AG08395 (cell line): Measurements from ENCODE around the gene HPGD.

ENCODE experiments used
- DNase-seq: peaks from one replicate; pipeline ENCODE4 v3.0.0; 2012; ENCODE audit warnings: mixed read lengths, low spot score

The HPGD gene

DNA sequence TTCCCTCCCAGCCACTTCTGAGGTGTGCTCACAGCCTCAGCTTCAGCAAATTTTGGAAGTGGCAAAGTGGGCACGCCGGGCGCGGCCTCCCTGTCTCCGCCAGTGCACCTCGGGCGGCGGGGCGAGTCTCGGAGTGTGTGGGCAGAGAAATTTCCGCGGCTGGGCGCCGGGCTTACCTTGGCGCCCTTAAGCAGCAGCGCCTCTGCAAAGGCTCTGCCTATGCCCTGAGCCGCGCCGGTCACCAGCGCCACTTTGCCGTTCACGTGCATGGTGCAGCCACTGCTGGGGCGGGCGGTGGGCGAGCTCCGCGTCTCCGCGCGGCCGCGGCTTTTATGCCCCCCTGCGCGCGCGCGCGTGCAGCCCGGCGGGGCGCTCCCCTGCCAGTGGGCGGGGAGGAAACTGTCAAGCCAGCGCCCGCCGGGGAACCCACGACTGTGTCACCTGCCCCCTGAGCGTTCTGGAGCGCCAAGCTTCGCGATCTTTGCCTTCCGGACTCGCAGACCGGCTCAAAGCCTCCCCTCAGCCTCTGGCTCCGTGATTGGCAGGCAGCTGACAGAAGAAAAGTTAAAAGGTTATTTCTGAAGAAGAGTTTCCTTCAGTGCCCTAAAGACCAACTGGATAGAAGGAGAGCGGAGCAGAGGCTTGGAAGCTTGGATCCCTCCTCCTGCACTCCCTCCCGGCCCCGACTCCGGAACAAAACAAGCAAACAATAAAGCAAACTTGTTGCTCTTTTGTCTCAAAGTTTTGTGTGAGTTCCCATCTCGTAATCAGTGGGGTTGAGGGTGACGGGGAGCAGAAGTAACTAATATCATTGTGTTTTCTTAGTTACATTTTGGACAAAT lies at the start of gene HPGD:
HPGD (minus strand) TSS at position 306 of the 842 bp plus-strand sequence; CDS start at position 269, 37 bp downstream.
- no peak for DNase-seq

DNA sequence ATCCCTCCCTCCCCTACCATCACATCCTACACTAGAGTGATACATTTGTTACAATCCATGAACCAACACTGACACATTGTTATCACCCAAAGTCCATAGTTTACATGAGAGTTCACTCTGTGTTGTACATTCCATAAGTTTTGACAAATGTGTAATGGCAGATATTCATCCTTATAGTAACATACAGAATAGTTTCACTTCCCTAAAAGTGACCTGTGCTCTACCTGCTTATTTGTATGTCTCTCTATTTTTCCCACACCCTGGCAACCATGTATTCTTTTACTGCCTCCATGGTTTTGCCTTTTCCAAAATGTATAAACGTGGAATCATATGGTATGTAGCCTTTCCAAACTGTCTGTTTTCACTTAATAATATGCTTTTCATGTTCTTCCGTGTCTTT lies 42.2 kb upstream of the HPGD start:
- no peak for DNase-seq

DNA sequence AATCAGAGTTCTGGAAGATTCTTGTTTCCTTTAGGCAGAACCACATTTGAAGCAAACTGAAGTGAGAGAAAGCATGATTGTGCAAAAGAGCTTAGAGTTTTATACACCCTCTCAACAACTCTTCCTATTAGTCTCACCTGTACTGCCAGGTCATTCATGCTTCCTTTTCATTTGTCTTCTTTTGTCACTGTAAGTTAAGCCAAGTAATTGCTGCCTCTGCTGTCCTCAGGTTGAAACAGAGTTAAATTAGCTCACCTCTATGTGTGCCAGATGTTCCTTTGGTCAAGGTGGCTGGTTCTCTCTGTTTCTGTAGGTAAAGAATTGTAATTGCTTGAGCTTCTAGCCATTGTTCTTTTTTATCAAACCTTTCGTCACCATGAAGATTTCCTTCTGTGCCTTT lies 41.1 kb upstream of the HPGD start:
- DNase-seq = no peak

DNA sequence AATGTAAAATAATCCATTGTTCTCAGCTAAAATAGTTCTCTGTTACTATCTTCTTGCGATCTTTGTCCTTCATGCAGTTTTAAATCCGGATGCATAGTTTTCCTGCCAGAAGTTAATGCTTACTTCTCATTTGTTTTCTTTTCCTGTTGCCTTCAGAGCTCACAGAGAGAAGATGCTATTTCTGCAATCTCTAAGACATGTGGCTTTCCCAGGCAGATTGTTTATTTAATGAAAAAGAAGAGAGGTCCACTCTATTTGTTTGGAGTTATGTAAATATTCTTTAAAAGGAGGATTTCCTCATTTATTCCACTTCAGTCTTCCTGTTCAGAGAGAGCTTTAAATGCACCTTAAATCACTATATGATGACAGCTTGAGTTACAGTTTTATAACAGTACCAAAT lies 39.3 kb upstream of the HPGD start:
- DNase-seq = no peak

DNA sequence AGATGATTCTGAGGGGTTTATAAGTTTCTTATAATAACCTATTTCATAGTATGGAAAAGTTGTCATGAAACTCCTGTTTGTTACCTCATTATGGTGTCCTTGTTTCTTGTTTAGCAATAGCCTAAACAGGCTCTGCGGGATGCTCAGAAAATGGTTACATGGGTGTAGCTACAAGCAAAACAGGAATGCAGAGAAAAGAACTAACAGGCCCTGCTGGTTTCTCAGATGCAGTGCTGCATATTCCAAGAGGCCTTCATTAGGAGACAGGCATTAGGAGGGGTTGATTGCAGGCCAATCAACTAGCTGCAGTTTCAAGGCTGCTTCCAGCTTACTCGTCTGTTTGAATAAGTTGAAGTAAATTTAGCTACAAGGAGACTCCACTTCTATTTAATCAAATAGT lies 37.6 kb upstream of the HPGD start:
- no peak for DNase-seq

DNA sequence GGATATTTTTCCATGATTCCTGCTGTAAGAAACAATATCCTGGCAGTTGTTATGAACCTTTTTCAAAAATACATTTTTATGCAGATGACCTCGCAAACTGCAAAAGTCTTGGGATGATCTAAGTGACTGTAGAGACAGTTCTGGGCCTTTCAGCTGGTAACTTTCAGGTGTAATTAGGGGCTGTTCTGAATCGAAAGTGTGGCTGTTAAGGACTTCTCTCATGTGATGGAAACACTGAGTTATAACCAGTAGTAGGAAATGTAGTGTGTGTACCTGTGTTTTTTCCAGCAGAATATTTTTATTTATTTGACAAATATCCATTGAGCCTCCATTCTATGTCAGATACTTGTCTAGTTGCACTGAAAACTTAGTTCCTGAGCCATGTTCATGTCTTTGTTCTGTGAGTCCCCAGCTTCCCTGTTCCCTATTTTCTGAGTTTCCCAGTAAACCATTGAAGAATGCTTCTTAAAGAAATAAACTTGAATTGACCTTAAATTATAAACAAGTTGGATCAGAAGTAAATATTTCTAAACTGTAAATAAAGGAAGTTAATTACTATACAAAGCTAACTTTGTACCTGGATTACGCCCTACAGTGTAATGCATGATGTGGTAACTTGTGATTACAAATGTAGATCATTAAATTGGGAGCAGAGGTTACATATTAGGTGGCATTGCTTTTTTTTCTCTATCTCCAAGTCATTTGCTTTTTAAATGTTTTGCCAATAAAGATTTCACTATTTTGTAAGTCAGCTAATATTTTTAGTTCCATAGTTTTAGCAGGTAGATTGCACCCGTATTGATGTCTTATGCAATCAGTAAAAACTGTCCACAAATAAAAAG lies 33.7 kb upstream of the HPGD start:
- DNase-seq = no peak

DNA sequence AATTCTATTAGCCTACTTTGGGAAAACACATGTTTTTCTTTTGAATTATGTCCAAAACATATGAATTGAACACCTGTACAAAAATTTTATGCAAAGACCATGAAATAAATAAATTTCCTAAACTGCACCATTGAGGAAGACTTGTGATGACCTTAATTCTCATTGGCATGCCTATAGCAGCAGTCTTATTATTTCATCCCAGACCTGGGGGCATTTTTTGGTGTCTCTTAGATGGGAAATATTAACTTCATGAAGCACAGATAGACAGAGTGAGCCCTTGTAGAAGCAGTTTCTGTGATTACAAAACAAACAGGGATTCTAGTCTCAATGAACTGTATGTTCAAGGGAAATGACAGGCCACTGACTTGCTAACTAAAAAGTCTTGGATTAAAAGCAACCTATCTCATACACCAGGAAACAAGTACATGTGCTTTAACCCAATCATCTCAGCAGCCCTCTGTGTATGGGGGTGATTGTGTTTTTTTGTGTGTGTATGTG lies 32.0 kb upstream of the HPGD start:
- DNase-seq = no peak

DNA sequence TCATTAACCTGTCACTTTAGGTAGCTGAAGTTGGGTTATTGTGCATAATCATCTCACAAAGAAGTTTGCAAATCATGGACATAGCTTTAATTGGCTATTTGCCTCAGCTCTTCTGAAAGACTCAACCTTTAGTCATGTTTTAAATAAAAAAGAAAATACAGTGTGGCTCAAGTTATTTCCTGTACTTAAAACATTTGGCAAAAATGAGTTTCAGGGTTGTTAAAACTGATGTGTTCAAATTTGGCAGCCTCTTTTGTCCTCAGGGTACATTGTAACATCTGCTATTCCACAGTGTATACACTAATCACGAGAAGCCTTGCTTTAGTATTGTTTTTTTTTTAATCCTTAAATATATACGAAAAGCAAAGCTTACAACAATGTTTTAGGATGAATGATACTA lies 31.5 kb upstream of the HPGD start:
- peak; percentile 21 for DNase-seq

DNA sequence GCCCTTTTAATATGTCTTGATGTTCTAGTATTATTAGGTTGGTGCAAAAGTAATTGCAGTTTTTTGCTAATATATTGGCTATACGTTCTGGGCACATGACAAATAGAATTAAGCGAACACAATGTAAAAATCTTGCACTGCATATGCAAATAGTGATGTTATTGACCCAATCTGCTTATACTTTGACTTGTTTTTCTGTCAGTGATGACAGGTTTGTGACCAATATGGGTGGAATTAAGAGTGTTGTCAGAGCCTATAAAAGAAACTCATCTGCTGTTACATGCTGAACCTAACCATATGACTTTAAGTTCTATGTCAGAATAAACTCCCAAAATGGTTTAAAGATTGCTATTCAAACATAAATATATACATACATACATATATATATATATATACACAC lies 30.7 kb upstream of the HPGD start:
- DNase-seq = no peak

DNA sequence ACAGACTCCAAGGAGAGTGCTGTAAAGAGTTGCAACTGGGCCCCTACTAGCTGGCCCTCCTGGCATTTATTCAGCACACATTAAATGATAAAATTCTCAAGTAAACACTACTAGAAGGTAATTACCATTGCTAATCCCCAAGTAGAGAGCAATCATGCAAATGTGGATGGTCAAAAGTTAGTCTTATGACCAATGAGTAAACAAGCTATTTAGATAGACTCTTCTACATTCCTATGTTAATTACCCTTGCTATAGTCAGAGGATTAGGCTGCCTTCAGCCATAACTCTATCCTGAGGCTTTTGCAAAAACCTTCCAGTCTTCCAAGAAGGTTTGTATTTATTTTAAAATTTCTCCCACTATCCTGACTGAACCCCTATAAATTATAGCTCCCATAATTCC lies 28.3 kb upstream of the HPGD start:
- no peak for DNase-seq

DNA sequence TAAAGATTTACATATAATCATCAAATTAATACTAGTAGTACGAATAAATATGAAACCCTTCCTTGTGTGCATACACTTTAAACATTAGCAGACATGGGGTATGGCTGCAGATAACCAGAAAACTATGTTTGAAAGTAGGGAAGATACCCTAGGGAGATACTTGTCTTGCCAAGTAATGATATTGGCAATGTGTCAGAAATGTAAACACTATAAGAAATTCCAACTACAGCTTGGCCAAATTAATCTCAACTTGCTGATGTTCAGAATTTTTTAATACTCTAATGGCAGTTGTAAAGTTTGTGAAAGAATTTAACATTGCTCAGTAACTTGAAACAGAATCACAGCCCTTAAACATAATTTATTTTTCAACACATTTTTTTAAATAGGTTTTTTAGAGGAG lies 27.4 kb upstream of the HPGD start:
- no peak for DNase-seq

DNA sequence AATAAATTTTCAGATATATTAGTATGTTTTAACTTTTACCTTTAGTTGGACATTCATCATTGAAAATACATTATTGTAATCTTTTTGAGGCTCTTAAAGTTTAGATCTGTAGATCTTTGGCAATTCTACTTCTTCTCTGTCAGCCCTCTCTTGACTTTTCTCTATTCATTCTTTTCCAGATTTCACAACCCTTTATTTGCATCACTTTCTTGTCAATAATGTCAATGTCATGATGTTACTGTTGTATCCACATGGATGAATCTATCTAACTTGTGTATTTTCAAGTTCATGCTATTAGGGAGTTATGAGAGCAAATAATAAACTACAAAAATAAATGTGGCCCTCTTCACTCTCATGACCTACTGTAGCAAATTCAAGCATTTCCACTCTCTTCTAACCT lies 23.0 kb upstream of the HPGD start:
- DNase-seq = no peak

DNA sequence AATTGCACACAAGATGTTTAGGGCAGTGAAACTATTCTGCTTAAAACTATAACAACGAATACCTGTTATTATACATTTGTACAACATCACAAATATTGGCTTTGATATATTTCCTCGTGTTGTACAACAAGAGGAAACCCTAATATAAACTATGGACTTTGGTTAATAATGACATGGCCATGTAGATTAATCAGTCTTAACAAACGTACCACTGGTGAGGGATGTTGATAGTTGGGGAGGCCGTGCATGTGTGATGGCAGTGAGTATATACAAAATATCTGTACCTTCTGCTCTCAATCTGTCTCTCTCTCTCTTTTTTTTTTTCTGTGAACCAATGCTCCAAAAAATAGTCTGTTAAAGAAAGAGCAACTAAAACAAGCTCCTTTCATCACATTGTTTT lies 22.2 kb upstream of the HPGD start:
- no peak for DNase-seq

DNA sequence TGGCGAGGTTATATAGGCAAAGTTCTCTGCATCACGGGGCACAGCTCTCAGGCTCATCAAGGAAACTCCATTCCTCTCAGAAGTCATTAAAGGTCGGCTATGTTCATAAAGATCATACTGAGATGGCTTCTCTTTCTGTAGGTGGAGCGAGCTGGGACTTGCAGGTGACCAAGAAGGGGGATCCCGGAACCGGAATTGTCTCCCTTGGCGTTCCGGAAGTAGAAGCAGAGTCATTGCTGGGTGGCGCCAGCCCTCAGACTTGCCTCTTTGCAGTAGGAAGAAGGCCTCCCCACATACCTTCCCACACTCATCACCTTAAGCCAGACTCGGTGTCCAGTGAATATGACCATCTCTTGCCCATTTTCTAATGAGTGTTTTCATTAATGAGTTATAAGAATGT lies 17.9 kb upstream of the HPGD start:
- no peak for DNase-seq

DNA sequence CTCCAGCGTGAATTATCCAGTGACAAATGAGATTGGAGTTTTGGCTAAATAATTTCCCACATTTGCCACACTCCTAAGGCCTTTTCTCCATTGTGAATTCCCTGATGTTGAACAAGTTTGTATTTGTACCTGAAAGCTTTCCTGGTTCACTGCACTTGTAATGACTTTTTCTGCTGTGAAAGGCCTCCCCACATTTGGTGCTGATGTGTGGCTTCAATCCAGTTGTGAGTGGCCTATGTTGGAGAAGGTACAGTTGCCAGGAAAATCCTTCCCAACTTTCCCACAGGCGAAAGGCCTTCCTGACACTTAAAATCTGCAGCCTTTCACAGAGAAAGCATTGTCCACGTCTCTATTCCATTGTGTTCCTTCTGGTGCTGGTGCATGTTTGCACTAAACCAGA lies 17.3 kb upstream of the HPGD start:
- DNase-seq = no peak

DNA sequence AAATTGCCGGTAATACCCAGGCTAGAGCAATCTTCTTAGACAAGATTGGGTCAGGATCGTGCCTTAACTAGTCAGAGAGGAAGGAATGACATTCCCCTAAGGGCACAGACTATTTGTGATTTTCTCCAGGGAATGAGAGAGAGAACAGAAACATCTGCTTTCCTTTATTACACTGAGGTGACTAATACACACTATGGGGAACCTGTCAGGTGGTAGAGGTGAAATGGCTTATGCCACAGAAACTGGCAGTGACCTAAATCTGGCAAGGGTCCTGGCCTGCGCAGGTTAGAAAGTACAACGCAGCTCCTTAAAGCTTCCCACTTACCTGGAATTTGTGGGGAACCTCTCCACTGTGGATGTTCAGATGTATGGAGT lies 16.6 kb upstream of the HPGD start:
- DNase-seq = no peak

DNA sequence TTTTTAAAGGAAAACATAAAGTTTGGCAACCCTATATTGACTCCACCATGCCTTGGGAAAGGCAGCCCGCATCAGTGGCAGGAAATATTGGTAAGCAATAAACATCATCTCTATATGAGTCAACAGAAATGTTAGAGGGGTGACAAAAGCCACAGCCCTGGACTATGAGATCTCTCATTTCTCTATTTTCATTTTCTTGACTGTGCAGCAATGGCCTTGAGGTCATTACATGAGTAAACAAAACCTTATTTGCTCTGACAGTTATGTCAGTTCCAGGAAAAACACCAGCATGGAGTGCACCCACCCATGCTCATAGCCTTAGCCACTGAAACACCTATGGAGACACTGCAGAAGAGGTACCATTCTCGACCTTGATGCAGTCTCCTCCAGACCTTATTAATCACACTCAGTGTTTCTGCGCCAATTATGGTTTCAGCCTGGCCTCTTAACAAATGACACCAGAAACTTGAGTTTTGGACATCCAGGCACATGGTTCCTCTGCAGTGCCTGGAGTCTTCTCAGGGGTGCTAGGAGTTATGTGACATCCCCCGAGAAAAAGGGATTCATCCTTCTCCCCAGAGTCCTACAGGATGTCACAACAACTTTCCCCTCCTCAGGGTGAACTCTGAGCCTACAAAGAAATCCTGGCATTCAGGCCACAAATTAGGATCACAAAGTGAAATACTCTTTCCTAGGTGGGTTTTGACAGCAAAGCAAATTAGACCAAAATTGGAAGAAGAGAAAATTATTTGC lies 16.0 kb upstream of the HPGD start:
- no peak for DNase-seq

DNA sequence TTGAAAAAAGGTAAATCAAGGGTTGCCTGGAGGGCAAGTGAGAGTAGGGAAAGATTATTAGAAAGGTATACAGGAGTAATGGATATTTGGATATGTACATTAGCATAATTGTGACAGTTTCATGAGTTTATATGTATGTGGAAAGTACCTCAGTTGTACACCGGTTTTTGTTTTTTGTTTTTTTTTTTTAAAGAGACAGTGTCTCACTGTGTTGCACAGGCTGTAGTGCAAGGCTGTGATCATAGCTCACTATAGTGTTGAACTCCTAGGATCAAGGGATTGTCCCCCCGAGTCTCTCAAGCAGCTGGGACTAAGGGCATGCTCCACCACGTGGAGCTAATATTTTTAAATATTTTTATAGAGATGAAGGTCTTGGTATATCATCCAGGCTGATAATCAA lies 15.3 kb upstream of the HPGD start:
- DNase-seq = no peak

DNA sequence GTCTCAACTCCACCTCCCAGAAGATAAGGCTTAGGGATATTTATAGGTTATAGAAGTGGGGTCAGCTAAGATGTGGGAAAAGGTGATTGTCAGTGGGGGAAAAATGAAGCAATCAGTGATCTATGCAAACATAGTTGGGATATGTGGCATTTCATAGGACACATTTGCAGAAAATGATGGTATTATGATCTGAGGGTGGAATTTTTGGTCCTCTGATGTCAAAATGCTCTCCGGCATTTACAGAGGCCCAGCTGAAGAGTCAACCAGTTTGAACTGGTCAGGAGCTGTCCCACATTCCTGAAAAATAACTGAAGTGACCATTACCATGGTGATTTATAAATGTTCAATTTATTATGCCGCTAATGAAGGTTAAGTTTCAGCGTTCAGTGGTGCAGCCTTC lies 12.2 kb upstream of the HPGD start:
- DNase-seq = no peak

DNA sequence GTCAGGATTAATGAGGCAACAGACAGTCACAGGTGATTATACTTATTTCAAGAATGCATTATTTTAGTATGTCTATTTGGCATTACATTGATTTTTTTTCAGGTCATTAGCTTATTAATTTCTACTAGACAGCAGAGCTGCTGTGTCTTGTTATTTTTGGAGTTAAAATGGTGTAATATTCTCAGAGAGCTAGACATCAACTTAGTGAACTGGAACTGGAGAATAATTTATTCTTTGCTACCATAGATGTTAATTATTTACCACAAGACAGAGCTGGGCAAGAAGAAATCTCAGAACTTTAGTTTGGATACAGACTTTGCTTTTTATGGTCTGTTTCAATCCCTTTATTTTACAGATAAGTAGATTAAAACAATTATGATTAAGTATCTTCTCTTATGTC lies 10.2 kb upstream of the HPGD start:
- no peak for DNase-seq

DNA sequence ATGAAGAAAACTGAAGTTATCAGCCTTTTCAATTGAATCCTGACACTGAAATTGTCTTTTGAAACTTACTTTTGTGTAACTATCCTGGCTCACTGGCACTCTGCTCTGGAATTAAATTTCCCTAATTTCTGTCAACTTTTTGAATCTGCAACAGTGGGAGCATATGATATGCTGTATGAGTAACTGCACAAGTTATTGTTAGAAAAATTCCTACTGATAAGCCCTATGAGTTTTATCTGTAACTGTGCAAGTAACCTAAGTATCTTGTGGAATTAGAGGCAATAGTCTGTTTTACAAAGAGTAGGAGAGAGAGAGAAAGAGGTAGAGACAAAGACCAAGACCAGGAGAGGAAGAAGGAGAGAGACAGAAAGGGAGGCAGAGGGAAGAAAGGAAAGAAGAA lies 9.2 kb upstream of the HPGD start:
- DNase-seq = no peak

DNA sequence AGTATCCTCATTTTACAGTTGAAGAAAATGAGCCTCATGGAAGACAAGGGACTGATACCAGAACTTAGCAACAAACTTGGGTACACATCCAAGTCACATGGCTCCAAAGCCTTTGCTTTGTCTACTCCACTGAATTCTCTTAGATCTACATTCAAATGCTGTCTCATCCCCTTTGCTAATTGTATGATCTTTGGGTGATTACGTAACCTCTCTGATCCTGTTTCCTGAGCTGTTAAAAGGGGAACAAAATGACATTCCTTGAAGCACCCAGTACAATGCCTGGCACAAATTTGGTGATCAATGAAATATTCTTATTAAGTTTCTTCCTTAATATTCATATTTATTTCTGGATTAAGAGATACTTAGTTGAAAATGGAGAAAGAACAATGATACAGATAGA lies 5.9 kb upstream of the HPGD start:
- no peak for DNase-seq

DNA sequence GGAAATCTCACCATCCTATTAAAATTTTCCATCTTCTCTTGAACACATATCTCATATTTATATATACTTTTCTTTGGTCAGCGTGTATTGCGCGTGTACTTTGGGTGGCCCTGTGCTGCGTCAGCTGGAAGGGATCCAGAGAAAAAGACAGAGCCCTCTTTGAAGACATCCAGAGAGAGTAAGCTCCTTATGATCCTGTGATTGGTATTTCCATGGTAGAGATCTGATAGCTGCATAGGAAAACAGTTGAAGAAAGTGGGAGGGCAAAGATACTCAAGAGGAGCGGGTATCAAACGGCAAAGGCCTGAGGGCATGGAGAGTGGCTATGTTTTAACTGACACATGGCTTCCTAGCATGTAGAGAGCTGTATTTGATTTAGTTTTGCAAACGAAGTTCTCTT lies 4.4 kb upstream of the HPGD start:
- no peak for DNase-seq
